BE2C (cell line): ENCODE measurements around the gene PCNX1.
"Not testable (repeated sequence)": the region's sequence is repeated elsewhere in the genome, so short reads cannot be mapped to it uniquely, and the experiment has no call there.

ENCODE experiments used
- DNase-seq: peaks from one replicate; pipeline ENCODE4 v3.0.0-alpha.2; 2020
- H3K27me3 ChIP-seq: fragments of 250-450 bp; sonication (Bioruptor Pico); 2 replicates; pipeline ENCODE4 v1.5.1; 2020; ENCODE audit warnings: mild to moderate bottlenecking
- H3K36me3 ChIP-seq: fragments of 250-450 bp; sonication (Bioruptor Pico); 2 replicates; pipeline ENCODE4 v1.5.1; 2020; ENCODE audit warnings: mild to moderate bottlenecking
- H3K4me1 ChIP-seq: fragments of 250-450 bp; sonication (Bioruptor Pico); 2 replicates; pipeline ENCODE4 v1.5.1; 2020
- H3K4me3 ChIP-seq: 2 replicates; pipeline ENCODE4 v1.5.1; 2011; ENCODE audit warnings: low read depth, low read length
- H3K9me3 ChIP-seq: fragments of 250-450 bp; sonication (Bioruptor Pico); 2 replicates; pipeline ENCODE4 v1.5.1; 2020
- CTCF ChIP-seq: IDR thresholded peaks from 2 replicates; pipeline ENCODE4 v1.5.1; 2012; ENCODE audit warnings: mild to moderate bottlenecking, low read depth, low read length

The PCNX1 gene

GRCh38 chr14:71060825-71061455, 153.7 kb downstream of the PCNX1 start:
- DNase-seq: no peak

GRCh38 chr14:71061458-71061857, 154.2 kb downstream of the PCNX1 start:
- peaks cover 55% of the 10 kb centered on the region for H3K36me3 ChIP-seq
- DNase-seq: no peak

More at GRCh38 chr14:71060825-71061455, 153.7 kb downstream of the PCNX1 start:
- Histone ChIP-seq H3K27me3 (no peaks in the 10 kb centered on the region), H3K4me1 (no peaks in the 10 kb centered on the region), H3K4me3 (no peak overlapping the region), H3K9me3 (no peaks in the 10 kb centered on the region), H3K36me3 (peaks cover 55% of the 10 kb centered on the region)
- no peak for TF ChIP-seq CTCF

GRCh38 chr14:71062581-71063303, 155.5 kb downstream of the PCNX1 start:
- Histone ChIP-seq H3K4me1 (no peaks in the 10 kb centered on the region), H3K4me3 (no peak overlapping the region), H3K9me3 (no peaks in the 10 kb centered on the region), H3K27me3 (no peaks in the 10 kb centered on the region), H3K36me3 (peaks cover 51% of the 10 kb centered on the region)
- DNase-seq: no peak
- TF ChIP-seq CTCF: no peak

More at GRCh38 chr14:71061458-71061857, 154.2 kb downstream of the PCNX1 start:
- H3K27me3 ChIP-seq: no peaks in the 10 kb centered on the region
- TF ChIP-seq CTCF: no peak
- H3K4me3 ChIP-seq: no peak overlapping the region
- H3K4me1 ChIP-seq: no peaks in the 10 kb centered on the region
- H3K9me3 ChIP-seq: no peaks in the 10 kb centered on the region

- Histone ChIP-seq H3K36me3 (peaks cover 46% of the 10 kb centered on the region), H3K4me1 (no peaks in the 10 kb centered on the region), H3K4me3 (no peak overlapping the region), H3K27me3 (no peaks in the 10 kb centered on the region), H3K9me3 (no peaks in the 10 kb centered on the region)
- no peak for TF ChIP-seq CTCF
- DNase-seq: no peak
Measured at GRCh38 chr14:71063351-71063750, 156.1 kb downstream of the PCNX1 start.

- peaks cover 40% of the 10 kb centered on the region for H3K36me3 ChIP-seq
- not testable (repeated sequence) for H3K9me3 ChIP-seq, H3K4me1 ChIP-seq, DNase-seq, H3K4me3 ChIP-seq, H3K27me3 ChIP-seq
Measured at GRCh38 chr14:71064747-71065146, 157.5 kb downstream of the PCNX1 start.

- Histone ChIP-seq H3K27me3 (no peaks in the 10 kb centered on the region), H3K9me3 (no peaks in the 10 kb centered on the region), H3K36me3 (peaks cover 27% of the 10 kb centered on the region), H3K4me3 (no peak overlapping the region), H3K4me1 (no peaks in the 10 kb centered on the region)
- DNase-seq: no peak
- no peak for TF ChIP-seq CTCF
Measured at GRCh38 chr14:71070169-71070568, 162.9 kb downstream of the PCNX1 start.
